ENCODE data around the gene NFATC1. TPM values are rescaled to one million over a fixed set of nuclear protein-coding genes. Genes with fewer than 3 reads are reported as not detected.

NFATC1 gene
- total RNA-seq, 2 donors from 2014 or later = 27.6 to 40.8 TPM

- H3K27me3 ChIP-seq (replicated peaks; ENCODE audit: insufficient read depth) = no peaks in the 10 kb centered on the region
- H3K36me3 ChIP-seq = peaks cover 7% of the 10 kb centered on the region
- H3K4me1 ChIP-seq (ENCODE audit: control insufficient read depth in 1 of 2, low read depth in 2 of 2) = no peaks in the 10 kb centered on the region
- no peak for TF ChIP-seq CTCF (IDR thresholded peaks at IDR 0.05)
- H3K27ac ChIP-seq = no peak overlapping the region
- H3K9me3 ChIP-seq = no peaks in the 10 kb centered on the region
- ATAC-seq (ENCODE audit: insufficient number of reproducible peaks, low FRiP score, low read depth) (no peak), DNase-seq (ENCODE audit: low spot score) (no peak)
- no peak overlapping the region for H3K4me3 ChIP-seq
Observed at GRCh38 chr18:79476918-79477571, 81.3 kb downstream of the NFATC1 start.

DNA sequence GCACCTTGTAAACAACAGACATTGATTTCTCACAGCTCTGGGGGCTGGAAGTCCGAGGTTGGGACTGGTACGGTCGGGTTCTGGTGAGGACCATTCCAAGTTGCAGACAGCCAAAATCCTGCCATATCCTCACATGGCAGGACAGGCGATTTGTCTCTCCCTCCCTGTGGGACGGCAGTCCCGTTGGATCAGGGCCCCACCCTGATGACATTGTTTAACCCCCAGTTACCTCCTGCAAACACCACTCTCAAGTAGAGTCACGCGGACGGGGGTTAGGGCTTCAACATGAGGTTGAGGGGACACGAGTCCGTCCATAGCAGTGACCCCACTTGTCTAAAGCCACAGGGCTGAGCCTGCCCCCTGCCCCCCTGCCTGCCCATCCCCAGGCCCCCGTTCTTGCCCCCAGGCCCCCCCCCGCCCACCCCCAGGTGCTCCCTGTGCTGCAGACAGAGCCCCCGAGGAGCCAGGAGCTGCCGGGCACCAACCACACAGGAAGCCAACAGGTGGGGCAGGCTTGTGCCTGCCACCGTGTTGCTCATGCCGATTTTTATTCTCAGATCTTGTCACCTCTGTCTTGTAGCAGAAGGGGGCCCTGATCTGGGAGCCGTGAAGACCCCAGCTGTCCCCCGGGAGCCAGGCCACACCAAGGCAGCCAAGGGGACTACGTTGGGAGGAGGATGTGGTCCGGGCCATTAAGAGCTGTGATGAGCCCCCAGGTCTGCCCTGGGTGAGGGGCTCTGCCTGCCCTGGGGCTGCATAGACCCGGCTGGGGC, 82.2 kb downstream of the NFATC1 start:
- DNase-seq (ENCODE audit: low spot score) = no peak
- Histone ChIP-seq H3K4me1 (ENCODE audit: control insufficient read depth in 1 of 2, low read depth in 2 of 2) (no peaks in the 10 kb centered on the region), H3K27ac (no peak overlapping the region), H3K36me3 (peaks cover 7% of the 10 kb centered on the region), H3K9me3 (no peaks in the 10 kb centered on the region), H3K27me3 (replicated peaks; ENCODE audit: insufficient read depth) (no peaks in the 10 kb centered on the region), H3K4me3 (no peak overlapping the region)
- ATAC-seq (ENCODE audit: insufficient number of reproducible peaks, low FRiP score, low read depth) = no peak
- no peak for TF ChIP-seq CTCF (IDR thresholded peaks at IDR 0.05)

DNA sequence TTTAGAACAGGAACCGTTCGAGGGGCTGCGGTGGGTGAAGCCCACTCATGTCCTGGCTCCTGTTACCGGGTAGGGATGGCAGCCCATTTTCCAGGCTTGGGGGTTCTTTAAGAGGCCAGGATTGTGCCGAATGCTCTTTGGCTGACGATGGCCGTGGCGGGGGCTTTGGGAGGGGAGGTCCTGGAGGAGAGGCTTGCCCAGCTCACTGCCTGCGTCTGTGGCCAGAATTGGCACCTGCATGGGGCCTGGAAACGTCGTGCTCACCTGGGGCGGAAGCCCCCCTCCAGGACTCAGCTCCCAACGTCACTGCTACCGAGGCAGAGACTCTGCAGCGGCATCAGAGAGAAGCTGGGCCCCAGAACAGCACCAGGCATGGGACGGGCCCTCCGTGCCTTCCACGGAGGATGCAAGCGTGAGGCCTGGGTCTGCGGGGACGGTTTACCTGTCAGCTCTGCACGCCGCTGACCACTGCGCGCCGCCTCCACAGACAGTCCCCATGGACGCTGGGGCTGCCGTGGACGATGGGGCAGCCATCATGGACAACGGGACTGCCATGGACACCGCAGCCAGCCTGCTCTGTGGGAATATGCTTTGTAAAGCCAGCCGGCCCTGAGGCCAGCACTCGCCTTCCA, 82.9 kb downstream of the NFATC1 start:
- peaks cover 7% of the 10 kb centered on the region for H3K36me3 ChIP-seq
- no peaks in the 10 kb centered on the region for H3K27me3 ChIP-seq (replicated peaks; ENCODE audit: insufficient read depth)
- ATAC-seq (ENCODE audit: insufficient number of reproducible peaks, low FRiP score, low read depth) = no peak

DNA sequence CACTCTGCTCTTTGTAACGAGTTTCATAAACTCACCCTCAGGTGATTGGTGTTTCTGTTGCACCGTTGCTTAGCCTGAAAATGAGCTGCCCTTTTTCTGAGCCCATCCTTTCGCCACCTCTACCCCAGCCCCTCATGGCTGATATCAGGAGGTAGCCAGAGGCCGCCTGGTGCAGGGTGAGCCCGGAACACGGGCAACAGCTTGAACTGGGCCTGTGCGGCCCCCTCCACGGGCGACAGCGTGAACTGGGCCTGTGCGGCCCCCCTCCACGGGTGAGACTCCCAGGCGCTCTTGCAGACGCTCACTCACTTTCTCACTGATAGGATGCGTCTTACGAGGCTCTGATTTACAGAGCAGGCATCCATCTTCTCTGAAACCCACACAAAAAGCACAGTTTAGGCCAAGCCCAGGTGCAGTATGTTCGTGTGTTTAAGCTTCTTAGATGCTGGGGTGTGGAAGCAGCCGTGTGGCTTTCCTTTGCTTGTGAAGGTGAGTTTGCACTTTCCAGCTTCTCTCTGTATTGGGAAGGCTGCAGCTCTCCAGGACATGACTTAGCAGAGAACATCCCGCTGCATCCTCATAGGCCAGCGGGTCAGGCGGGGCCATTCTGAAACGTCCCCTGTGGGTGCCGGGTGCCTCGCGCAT, 83.5 kb downstream of the NFATC1 start:
- Histone ChIP-seq H3K36me3 (peaks cover 7% of the 10 kb centered on the region), H3K9me3 (no peaks in the 10 kb centered on the region)
- DNase-seq (ENCODE audit: low spot score) = no peak

More for the DNA sequence above, 82.9 kb downstream of the NFATC1 start:
- Histone ChIP-seq H3K4me3 (no peak overlapping the region), H3K27ac (no peak overlapping the region), H3K4me1 (ENCODE audit: control insufficient read depth in 1 of 2, low read depth in 2 of 2) (no peaks in the 10 kb centered on the region), H3K9me3 (no peaks in the 10 kb centered on the region)
- no peak for TF ChIP-seq CTCF (IDR thresholded peaks at IDR 0.05)
- DNase-seq (ENCODE audit: low spot score) = no peak

More for the DNA sequence above, 83.5 kb downstream of the NFATC1 start:
- no peak overlapping the region for H3K27ac ChIP-seq
- H3K4me3 ChIP-seq = no peak overlapping the region
- H3K4me1 ChIP-seq (ENCODE audit: control insufficient read depth in 1 of 2, low read depth in 2 of 2) = no peaks in the 10 kb centered on the region
- ATAC-seq (ENCODE audit: insufficient number of reproducible peaks, low FRiP score, low read depth) = no peak
- TF ChIP-seq CTCF (IDR thresholded peaks at IDR 0.05) = no peak
- H3K27me3 ChIP-seq (replicated peaks; ENCODE audit: insufficient read depth) = no peaks in the 10 kb centered on the region
